Dermis microvascular lymphatic vessel endothelial cell (primary cell): Measurements from ENCODE around the gene HEATR1. TPM values are rescaled to one million over a fixed set of nuclear protein-coding genes. Genes with fewer than 3 reads are reported as not detected.
A peak's percentile ranks its signal among the peaks of the same experiment; 100 is the strongest.

Experiments used
- DNase-seq, 2 donors: peaks; one replicate each; pipeline versions ENCODE4 v3.0.0 to v3.0.0-alpha.2; 2010; ENCODE audit warnings: low read depth in 2 of 2
- total RNA-seq: library from RNA; depleted of rRNA; stranded (reverse); fragments of >200 nt; gene quantifications from 2 replicates; pipeline ENCODE4 v1.2.1, GENCODE V29; 2014

Gene HEATR1
- total RNA-seq, 1 donor from 2014 or later = 22.0 TPM

- DNase-seq = no peak
Observed at GRCh38 chr1:236543065-236543669, 61.1 kb downstream of the HEATR1 start.

- no peak for DNase-seq
Observed at GRCh38 chr1:236541710-236542109, 62.6 kb downstream of the HEATR1 start.

GRCh38 chr1:236540813-236541465, 63.4 kb downstream of the HEATR1 start:
- no peak for DNase-seq

- no peak for DNase-seq
Observed at GRCh38 chr1:236536540-236536939, 67.8 kb downstream of the HEATR1 start.

- DNase-seq = no peak
Observed at GRCh38 chr1:236535662-236536161, 68.6 kb downstream of the HEATR1 start.

- DNase-seq = no peak
Observed at GRCh38 chr1:236535190-236535589, 69.1 kb downstream of the HEATR1 start.

GRCh38 chr1:236534151-236534651, 70.1 kb downstream of the HEATR1 start:
- peak in 1 of 2 donors; percentile 55 for DNase-seq

GRCh38 chr1:236532850-236533249, 71.5 kb downstream of the HEATR1 start:
- no peak for DNase-seq

- DNase-seq = no peak
Observed at GRCh38 chr1:236530959-236531358, 73.4 kb downstream of the HEATR1 start.

- DNase-seq = no peak
Observed at GRCh38 chr1:236530286-236530685, 74.0 kb downstream of the HEATR1 start.

- DNase-seq = no peak
Observed at GRCh38 chr1:236526079-236526478, 78.2 kb downstream of the HEATR1 start.

GRCh38 chr1:236524895-236525184, 79.5 kb downstream of the HEATR1 start:
- no peak for DNase-seq

GRCh38 chr1:236524142-236524894, 80.0 kb downstream of the HEATR1 start:
- DNase-seq = peak; percentile 72 to 86

- peak; percentile 70 to 89 for DNase-seq
Observed at GRCh38 chr1:236523704-236524141, 80.6 kb downstream of the HEATR1 start, which contains the start of gene LGALS8. LGALS8 (plus strand) TSS chr1:236523982; CDS start chr1:236526071, 2,089 bp downstream.

GRCh38 chr1:236522937-236523703, 81.2 kb downstream of the HEATR1 start:
- DNase-seq = peak in 1 of 2 donors; percentile 17

- no peak for DNase-seq
Observed at GRCh38 chr1:236520445-236521005, 83.8 kb downstream of the HEATR1 start.

GRCh38 chr1:236518322-236518721, 86.0 kb downstream of the HEATR1 start:
- no peak for DNase-seq

GRCh38 chr1:236516929-236517704, 87.2 kb downstream of the HEATR1 start:
- no peak for DNase-seq

- peak in 1 of 2 donors; percentile 46 for DNase-seq
Observed at GRCh38 chr1:236515443-236515958, 88.8 kb downstream of the HEATR1 start.
